Lung (tissue), 12 donors: ENCODE measurements around the gene AUH. TPM values are rescaled to one million over a fixed set of nuclear protein-coding genes. Genes with fewer than 3 reads are reported as not detected.
"Not testable (repeated sequence)": the region's sequence is repeated elsewhere in the genome, so short reads cannot be mapped to it uniquely, and the experiment has no call there.

Experiments
- ATAC-seq: fragments of 200-7000 bp; cut with Tn5 transposase; one replicate; pipeline ENCODE4 v1.9.1; 2020; ENCODE audit warnings: moderate number of reproducible peaks; ENCODE audit not compliant: insufficient read depth, low FRiP score
- DNase-seq, 3 donors: peaks; one replicate each; pipeline ENCODE4 v3.0.0-alpha.2; 2013 to 2017
- H3K27ac ChIP-seq, 2 donors: one replicate each; pipeline ENCODE4 v1.5.1; 2013; ENCODE audit warnings: mild to moderate bottlenecking in 2 of 2, moderate library complexity in 2 of 2, control low read depth in 1 of 2, inconsistent platforms in 1 of 2, low read depth in 1 of 2, low read length in 1 of 2
- H3K27me3 ChIP-seq, 3 donors: one replicate each; pipeline ENCODE4 v1.5.1; 2013; ENCODE audit warnings: low read length in 2 of 3; ENCODE audit not compliant: control insufficient read depth in 3 of 3, insufficient read depth in 3 of 3
- H3K36me3 ChIP-seq, 4 donors: one replicate each; pipeline ENCODE4 v1.5.1; 2013; ENCODE audit warnings: low read length in 4 of 4, mild to moderate bottlenecking in 1 of 4, moderate library complexity in 1 of 4; ENCODE audit not compliant: control insufficient read depth in 4 of 4, insufficient read depth in 4 of 4
- H3K4me1 ChIP-seq, 5 donors: one replicate each; pipeline ENCODE4 v1.5.1; 2013; ENCODE audit warnings: low read length in 5 of 5, mild to moderate bottlenecking in 2 of 5, moderate library complexity in 1 of 5; ENCODE audit not compliant: control insufficient read depth in 5 of 5, insufficient read depth in 5 of 5
- H3K4me3 ChIP-seq: one replicate; pipeline ENCODE4 v1.5.1; 2013; ENCODE audit warnings: mild to moderate bottlenecking, control low read depth, moderate library complexity
- H3K9ac ChIP-seq, 2 donors: one replicate each; pipeline ENCODE4 v1.5.1; 2013; ENCODE audit warnings: low read length in 2 of 2, control low read depth in 1 of 2; ENCODE audit not compliant: insufficient read depth in 1 of 2
- H3K9me3 ChIP-seq, 4 donors: one replicate each; pipeline ENCODE4 v1.5.1; 2013; ENCODE audit warnings: low read length in 3 of 4, mild to moderate bottlenecking in 1 of 4, moderate library complexity in 1 of 4; ENCODE audit not compliant: control insufficient read depth in 4 of 4, insufficient read depth in 3 of 4
- WGBS, 2 donors: extraction: QIAGEN DNeasy Blood & Tissue Kit; methylation state at CpG; one replicate each; pipeline ENCODE4 v1.1.7; 2013; 5-methylcytosine and 5-hydroxymethylcytosine counted together
- polyA plus RNA-seq, 2 donors: library from polyadenylated mRNA; stranded (reverse); fragments of 200-250 nt; gene quantifications; one replicate each; pipeline ENCODE4 v1.2.1, GENCODE V29; 2013
- total RNA-seq, 2 donors: library from RNA; depleted of rRNA in 1 of 2; stranded (reverse); fragments of >200 nt in 1 of 2; gene quantifications; one replicate each; pipeline ENCODE4 v1.2.1, GENCODE V29; 2014 to 2021
- TF ChIP-seq, protein P1 (sequence below): IDR thresholded peaks from 2 replicates; pipeline ENCODE4 v1.5.1; 2012; ENCODE audit warnings: mild to moderate bottlenecking; ENCODE audit errors: control extremely low read depth, extremely low read depth
- donor health status: control.
- donor health status: control.
- donor health status: Bipolar disorder and iron deficiency.
- donor health status: healthy.
- donor health status: DM: yes; HTN: yes; CAD: no.

The AUH gene
- total and polyA plus RNA-seq, 4 donors = 10.5 to 76.8 (median 16.2) TPM

DNA sequence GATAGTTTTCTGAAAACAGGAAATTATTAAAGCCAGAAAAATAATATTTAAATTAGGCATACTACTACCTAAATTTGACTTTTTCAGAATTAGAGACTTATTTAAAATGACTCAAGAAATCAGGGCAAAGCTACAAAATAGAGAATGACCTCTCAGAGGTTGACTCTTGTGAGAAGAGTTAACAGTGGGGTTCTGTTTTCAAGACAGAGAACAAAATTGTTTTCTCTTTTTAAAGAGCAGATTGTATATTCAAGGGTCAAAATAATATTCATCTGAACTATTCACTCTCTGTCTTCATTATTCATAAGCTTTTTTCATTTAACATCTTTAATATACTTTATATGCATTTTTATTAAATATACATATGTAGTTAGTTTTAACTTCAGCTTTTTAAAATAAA is 21.9 kb upstream of the AUH start:
- no peak for ATAC-seq
- no peak for DNase-seq
- H3K9ac ChIP-seq = no peak overlapping the region
- H3K4me1 ChIP-seq = peaks cover 0 to 10% (median 0%) of the 10 kb centered on the region in 5 donors
- H3K27ac ChIP-seq = no peak overlapping the region
- H3K9me3 ChIP-seq = no peaks in the 10 kb centered on the region
- H3K36me3 ChIP-seq = no peaks in the 10 kb centered on the region
- TF ChIP-seq, protein P1, sequence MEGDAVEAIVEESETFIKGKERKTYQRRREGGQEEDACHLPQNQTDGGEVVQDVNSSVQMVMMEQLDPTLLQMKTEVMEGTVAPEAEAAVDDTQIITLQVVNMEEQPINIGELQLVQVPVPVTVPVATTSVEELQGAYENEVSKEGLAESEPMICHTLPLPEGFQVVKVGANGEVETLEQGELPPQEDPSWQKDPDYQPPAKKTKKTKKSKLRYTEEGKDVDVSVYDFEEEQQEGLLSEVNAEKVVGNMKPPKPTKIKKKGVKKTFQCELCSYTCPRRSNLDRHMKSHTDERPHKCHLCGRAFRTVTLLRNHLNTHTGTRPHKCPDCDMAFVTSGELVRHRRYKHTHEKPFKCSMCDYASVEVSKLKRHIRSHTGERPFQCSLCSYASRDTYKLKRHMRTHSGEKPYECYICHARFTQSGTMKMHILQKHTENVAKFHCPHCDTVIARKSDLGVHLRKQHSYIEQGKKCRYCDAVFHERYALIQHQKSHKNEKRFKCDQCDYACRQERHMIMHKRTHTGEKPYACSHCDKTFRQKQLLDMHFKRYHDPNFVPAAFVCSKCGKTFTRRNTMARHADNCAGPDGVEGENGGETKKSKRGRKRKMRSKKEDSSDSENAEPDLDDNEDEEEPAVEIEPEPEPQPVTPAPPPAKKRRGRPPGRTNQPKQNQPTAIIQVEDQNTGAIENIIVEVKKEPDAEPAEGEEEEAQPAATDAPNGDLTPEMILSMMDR = no peak
- no peaks in the 10 kb centered on the region for H3K27me3 ChIP-seq
- H3K4me3 ChIP-seq = no peak overlapping the region

DNA sequence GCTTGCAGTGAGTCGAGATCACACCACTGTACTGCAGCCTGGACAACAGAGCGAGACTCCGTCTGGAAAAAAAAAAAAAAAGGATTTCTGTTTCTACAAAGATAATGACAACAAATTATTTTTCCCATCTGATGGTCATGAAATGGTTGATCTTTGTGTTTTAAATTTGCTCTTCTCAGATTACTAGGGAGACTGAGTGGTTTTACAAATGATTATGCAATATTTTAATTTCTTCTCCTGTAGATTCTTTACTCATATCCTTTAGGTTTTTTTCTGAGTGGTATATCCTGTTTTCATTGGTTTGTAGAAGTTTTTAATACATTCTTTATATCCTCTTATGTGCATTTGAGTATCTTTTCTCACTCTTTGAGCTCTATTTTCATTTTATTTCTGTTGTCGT is 20.6 kb upstream of the AUH start:
- Histone ChIP-seq H3K27ac (no peak overlapping the region), H3K4me1 (peaks cover 0 to 12% (median 0%) of the 10 kb centered on the region in 5 donors), H3K9me3 (no peaks in the 10 kb centered on the region), H3K27me3 (no peaks in the 10 kb centered on the region), H3K9ac (no peak overlapping the region), H3K36me3 (no peaks in the 10 kb centered on the region), H3K4me3 (no peak overlapping the region)
- WGBS, 2 donors = 92 to 98% methylated on average over 4 of the region's 4 CpGs
- ATAC-seq (no peak), DNase-seq (no peak)
- TF ChIP-seq, protein P1 = no peak

DNA sequence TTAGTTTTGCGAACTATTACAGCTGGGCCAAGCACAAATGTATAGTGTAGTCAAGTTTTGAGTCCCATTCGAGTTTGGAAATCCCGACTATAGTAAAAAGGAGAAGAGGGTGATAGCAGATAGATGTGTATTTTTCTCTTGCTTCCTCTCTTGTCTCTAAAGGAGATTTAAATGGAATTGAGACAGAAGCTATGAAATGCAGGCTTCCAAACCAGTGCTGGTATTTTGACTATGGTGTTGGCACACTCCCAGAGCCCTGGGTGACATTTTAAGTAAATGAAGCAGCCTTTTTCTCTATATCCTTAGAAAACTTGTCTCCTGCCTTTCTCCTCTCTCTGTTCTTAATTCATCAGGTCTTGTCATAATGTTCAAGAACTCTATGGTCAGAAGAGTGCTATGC is 17.7 kb upstream of the AUH start:
- Histone ChIP-seq H3K9me3 (no peaks in the 10 kb centered on the region), H3K4me1 (peaks cover 0 to 16% (median 2%) of the 10 kb centered on the region in 5 donors), H3K36me3 (no peaks in the 10 kb centered on the region), H3K9ac (no peak overlapping the region), H3K4me3 (no peak overlapping the region), H3K27me3 (no peaks in the 10 kb centered on the region), H3K27ac (no peak overlapping the region)
- peak; percentile 16 to 56 (median 46) for DNase-seq
- WGBS, 2 donors = 40 to 44% methylated on average over 3 of the region's 3 CpGs
- ATAC-seq = no peak
- TF ChIP-seq, protein P1 = no peak

DNA sequence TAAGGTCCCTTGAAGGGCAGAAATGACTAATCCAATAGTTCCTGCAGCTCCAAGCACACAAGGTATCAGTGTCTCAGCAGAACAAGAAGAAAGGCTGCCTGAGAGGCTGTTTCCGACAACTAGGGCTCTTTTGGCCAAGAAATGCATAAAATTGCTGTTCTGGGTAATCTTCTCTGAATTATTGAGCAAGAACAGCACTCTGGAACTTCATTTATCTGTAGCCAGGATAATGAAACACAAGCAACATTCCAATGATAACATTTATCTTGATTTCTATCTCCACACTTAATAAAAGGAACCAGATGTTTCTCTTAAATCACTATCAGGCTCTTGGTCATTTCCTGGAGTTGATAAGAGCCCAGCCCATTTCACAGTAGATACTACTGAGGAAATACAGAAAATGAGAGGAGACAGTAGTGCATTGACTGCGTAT is 17.0 kb upstream of the AUH start:
- ATAC-seq = no peak
- DNase-seq = peak in 2 of 3 donors; percentile 61 to 72
- H3K9me3 ChIP-seq = no peaks in the 10 kb centered on the region
- TF ChIP-seq, protein P1 = no peak
- WGBS, 2 donors = 39 to 57% methylated on average over 2 of the region's 2 CpGs
- no peaks in the 10 kb centered on the region for H3K27me3 ChIP-seq
- no peak overlapping the region for H3K27ac ChIP-seq
- no peak overlapping the region for H3K4me3 ChIP-seq
- no peak overlapping the region for H3K9ac ChIP-seq
- H3K36me3 ChIP-seq = no peaks in the 10 kb centered on the region
- H3K4me1 ChIP-seq = peaks cover 0 to 16% (median 2%) of the 10 kb centered on the region in 5 donors

DNA sequence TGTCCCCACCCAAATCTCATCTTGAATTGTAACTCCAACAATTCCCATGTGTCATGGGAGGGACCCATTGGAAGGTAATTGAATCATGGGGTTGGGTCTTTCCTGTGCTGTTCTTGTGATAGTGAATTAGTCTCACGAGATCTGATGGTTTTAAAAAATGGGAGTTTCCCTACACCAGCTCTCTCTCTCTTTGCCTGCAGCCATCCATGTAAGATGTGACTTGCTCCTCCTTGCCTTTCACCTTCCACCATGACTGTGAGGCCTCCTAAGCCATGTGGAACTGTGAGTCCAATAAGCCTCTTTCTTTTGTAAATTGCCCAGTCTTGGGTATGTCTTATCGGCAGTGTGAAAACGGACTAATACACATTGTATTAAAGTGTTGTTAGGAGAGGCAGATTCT is 16.3 kb upstream of the AUH start:
- DNase-seq, ATAC-seq, H3K9ac ChIP-seq, H3K9me3 ChIP-seq, H3K27ac ChIP-seq, H3K36me3 ChIP-seq, H3K4me3 ChIP-seq, H3K27me3 ChIP-seq: not testable (repeated sequence)
- 95 to 99% methylated on average over 3 of the region's 3 CpGs for WGBS, 2 donors
- peaks cover 0 to 16% (median 2%) of the 10 kb centered on the region in 5 donors for H3K4me1 ChIP-seq
